ENCODE measurements around the gene ARHGAP8.

The ARHGAP8 gene

DNA sequence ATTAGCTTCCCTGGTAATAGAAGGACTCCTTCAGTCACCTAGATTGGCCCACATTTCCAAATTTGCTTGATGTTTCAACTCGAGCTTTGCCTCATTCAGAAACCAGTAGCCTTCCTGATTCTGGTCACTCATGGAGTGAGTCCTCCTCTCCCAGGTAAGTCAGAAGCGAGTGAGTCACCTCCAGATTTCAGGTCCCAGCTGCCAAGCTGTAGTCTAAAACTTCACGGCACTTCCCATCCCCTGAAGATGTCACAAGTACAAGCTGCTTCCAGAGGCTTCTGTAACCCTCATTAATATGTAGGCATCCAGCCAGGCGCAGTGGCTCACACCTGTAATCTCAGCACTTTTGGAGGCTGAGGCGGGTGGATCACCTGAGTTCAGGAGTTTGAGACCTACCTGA is 23.5 kb downstream of the ARHGAP8 start:
- no peaks in the 10 kb centered on the region for H3K27me3 ChIP-seq (ENCODE audit: control insufficient read depth in 3 of 3, insufficient read depth in 3 of 3, low read depth in 1 of 3, low read length in 3 of 3)
- no peak overlapping the region for H2AK5ac ChIP-seq (ENCODE audit: low read depth, low read length)
- no peaks in the 10 kb centered on the region for H3K36me3 ChIP-seq (replicated peaks in 1 of 2; ENCODE audit: control insufficient read depth in 2 of 2, insufficient read depth in 2 of 2, low read length in 2 of 2)
- H3K23ac ChIP-seq (ENCODE audit: low read depth, low read length, poor library complexity), result no peak overlapping the region
- H3K27ac ChIP-seq (replicated peaks; ENCODE audit: low read length), result no peak overlapping the region
- H3K4ac ChIP-seq (ENCODE audit: low read length), result no peak overlapping the region
- no peak overlapping the region for H4K91ac ChIP-seq (ENCODE audit: low read depth, low read length, poor library complexity)
- no peak overlapping the region for H2AFZ ChIP-seq (ENCODE audit: low read length)
- H2BK15ac ChIP-seq (ENCODE audit: low read length), result no peak overlapping the region
- no peaks in the 10 kb centered on the region for H3K79me1 ChIP-seq (ENCODE audit: low read depth, low read length)
- peaks cover 0 to 9% of the 10 kb centered on the region in 2 donors for H3K9me3 ChIP-seq (replicated peaks in 1 of 2; ENCODE audit: control insufficient read depth in 2 of 2, insufficient read depth in 1 of 2, low read depth in 1 of 2, low read length in 2 of 2)
- H2BK12ac ChIP-seq (ENCODE audit: low read length), result no peak overlapping the region
- no peak overlapping the region for H3K4me2 ChIP-seq (ENCODE audit: insufficient read depth, low read length, poor library complexity, severe bottlenecking)
- no peak overlapping the region for H3K4me3 ChIP-seq (ENCODE audit: low read length in 2 of 2)
- H4K8ac ChIP-seq (ENCODE audit: low read depth, low read length), result no peak overlapping the region
- H3K9ac ChIP-seq (ENCODE audit: low read depth, low read length, poor library complexity), result no peak overlapping the region
- H3K18ac ChIP-seq (ENCODE audit: low read length), result no peak overlapping the region
- H2BK5ac ChIP-seq (ENCODE audit: low read length), result no peak overlapping the region
- H3K4me1 ChIP-seq (ENCODE audit: control insufficient read depth in 2 of 2, insufficient read depth in 1 of 2, low read depth in 1 of 2, low read length in 2 of 2), result no peaks in the 10 kb centered on the region
- no peak for DNase-seq (ENCODE audit: low spot score)
- no peak overlapping the region for H2BK120ac ChIP-seq (ENCODE audit: low read depth, low read length)
- WGBS, 2 donors (ENCODE audit: extremely low coverage in 2 of 2, insufficient read length in 2 of 2, insufficient replicate concordance in 1 of 2), result no CpG with 5 or more reads among the region's 5 CpGs
- H3K14ac ChIP-seq (ENCODE audit: low read length), result no peak overlapping the region

DNA sequence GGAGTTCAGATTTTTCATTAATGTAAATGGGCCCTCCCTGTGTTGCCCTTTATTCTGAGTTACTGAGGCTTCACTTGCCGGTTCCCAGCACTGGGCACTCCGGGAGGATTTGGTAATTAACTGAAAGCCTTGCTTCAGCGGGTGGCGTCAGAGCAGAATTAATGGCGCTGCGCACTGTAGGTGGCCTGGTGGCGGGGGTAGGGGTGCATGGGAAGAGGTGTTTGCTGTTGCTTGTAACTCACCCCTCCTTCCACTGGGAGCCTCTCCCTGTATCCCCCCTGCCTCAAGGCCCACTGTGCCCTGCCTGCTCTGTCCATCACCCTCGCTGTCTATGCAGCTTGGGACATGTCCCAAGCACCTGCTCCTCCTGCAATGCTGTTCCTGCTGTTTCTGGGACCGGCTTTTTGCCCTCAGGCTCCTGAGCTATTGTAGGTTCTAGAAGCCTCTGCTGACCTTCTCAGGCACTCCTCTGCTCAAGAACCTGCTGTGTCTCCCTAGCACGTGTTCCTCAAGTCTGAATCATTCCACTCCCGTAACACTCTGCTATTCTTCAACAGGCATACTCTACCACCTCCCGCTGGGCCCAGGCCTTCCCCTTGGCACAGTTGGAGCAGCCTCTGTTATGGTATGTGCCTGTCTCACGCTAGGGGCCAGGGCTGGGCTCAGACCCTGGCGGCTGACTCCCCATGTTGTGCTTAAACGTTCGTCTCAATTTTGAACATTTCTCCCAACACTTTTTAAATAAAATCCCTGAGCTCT is 24.4 kb downstream of the ARHGAP8 start:
- H2AK5ac ChIP-seq (ENCODE audit: low read depth, low read length), result peak overlapping the region; percentile 8
- no peak overlapping the region for H4K8ac ChIP-seq (ENCODE audit: low read depth, low read length)
- WGBS, 2 donors (ENCODE audit: extremely low coverage in 2 of 2, insufficient read length in 2 of 2, insufficient replicate concordance in 1 of 2), result no CpG with 5 or more reads among the region's 16 CpGs
- H3K23ac ChIP-seq (ENCODE audit: low read depth, low read length, poor library complexity), result no peak overlapping the region
- H3K4ac ChIP-seq (ENCODE audit: low read length), result no peak overlapping the region
- H3K9me3 ChIP-seq (replicated peaks in 1 of 2; ENCODE audit: control insufficient read depth in 2 of 2, insufficient read depth in 1 of 2, low read depth in 1 of 2, low read length in 2 of 2), result peaks cover 0 to 9% of the 10 kb centered on the region in 2 donors
- H3K36me3 ChIP-seq (replicated peaks in 1 of 2; ENCODE audit: control insufficient read depth in 2 of 2, insufficient read depth in 2 of 2, low read length in 2 of 2), result no peaks in the 10 kb centered on the region
- no peaks in the 10 kb centered on the region for H3K79me1 ChIP-seq (ENCODE audit: low read depth, low read length)
- no peak overlapping the region for H3K4me2 ChIP-seq (ENCODE audit: insufficient read depth, low read length, poor library complexity, severe bottlenecking)
- peak overlapping the region; percentile 29 for H2BK5ac ChIP-seq (ENCODE audit: low read length)
- no peaks in the 10 kb centered on the region for H3K27me3 ChIP-seq (ENCODE audit: control insufficient read depth in 3 of 3, insufficient read depth in 3 of 3, low read depth in 1 of 3, low read length in 3 of 3)
- no peak overlapping the region for H2BK12ac ChIP-seq (ENCODE audit: low read length)
- peak overlapping the region; percentile 40 for H3K18ac ChIP-seq (ENCODE audit: low read length)
- no peak overlapping the region for H2AFZ ChIP-seq (ENCODE audit: low read length)
- H3K4me3 ChIP-seq (ENCODE audit: low read length in 2 of 2), result no peak overlapping the region
- no peak overlapping the region for H2BK15ac ChIP-seq (ENCODE audit: low read length)
- no peak overlapping the region for H3K27ac ChIP-seq (replicated peaks; ENCODE audit: low read length)
- H3K9ac ChIP-seq (ENCODE audit: low read depth, low read length, poor library complexity), result no peak overlapping the region
- H2BK120ac ChIP-seq (ENCODE audit: low read depth, low read length), result no peak overlapping the region
- H4K91ac ChIP-seq (ENCODE audit: low read depth, low read length, poor library complexity), result no peak overlapping the region
- no peaks in the 10 kb centered on the region for H3K4me1 ChIP-seq (ENCODE audit: control insufficient read depth in 2 of 2, insufficient read depth in 1 of 2, low read depth in 1 of 2, low read length in 2 of 2)
- DNase-seq (ENCODE audit: low spot score), result no peak
- H3K14ac ChIP-seq (ENCODE audit: low read length), result no peak overlapping the region

DNA sequence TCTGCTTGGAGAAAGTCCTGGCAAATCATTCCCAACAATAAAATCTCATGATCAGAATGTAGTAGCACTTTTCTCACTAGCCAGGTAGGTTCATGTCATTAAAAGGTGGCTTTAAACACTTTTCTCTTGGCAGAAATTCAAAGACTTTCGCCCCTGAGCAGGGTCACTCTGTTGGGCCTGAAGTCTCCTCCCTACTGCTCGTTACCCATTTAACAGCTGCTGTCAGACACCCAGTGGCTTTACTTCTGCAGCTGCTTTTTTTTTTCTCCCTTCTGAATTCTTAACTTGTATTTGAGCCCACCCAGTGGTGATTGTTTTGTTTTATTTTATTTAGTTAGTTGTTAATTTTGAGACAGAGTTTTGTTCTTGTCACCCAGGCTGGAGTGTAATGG is 25.0 kb downstream of the ARHGAP8 start:
- Histone ChIP-seq H4K91ac (ENCODE audit: low read depth, low read length, poor library complexity) (no peak overlapping the region), H2BK15ac (ENCODE audit: low read length) (no peak overlapping the region), H2AFZ (ENCODE audit: low read length) (no peak overlapping the region), H3K23ac (ENCODE audit: low read depth, low read length, poor library complexity) (no peak overlapping the region), H3K4ac (ENCODE audit: low read length) (no peak overlapping the region), H3K9ac (ENCODE audit: low read depth, low read length, poor library complexity) (no peak overlapping the region), H3K14ac (ENCODE audit: low read length) (no peak overlapping the region), H3K36me3 (replicated peaks in 1 of 2; ENCODE audit: control insufficient read depth in 2 of 2, insufficient read depth in 2 of 2, low read length in 2 of 2) (no peaks in the 10 kb centered on the region), H4K8ac (ENCODE audit: low read depth, low read length) (no peak overlapping the region), H3K4me3 (ENCODE audit: low read length in 2 of 2) (no peak overlapping the region), H3K27me3 (ENCODE audit: control insufficient read depth in 3 of 3, insufficient read depth in 3 of 3, low read depth in 1 of 3, low read length in 3 of 3) (no peaks in the 10 kb centered on the region), H2BK120ac (ENCODE audit: low read depth, low read length) (no peak overlapping the region), H3K4me2 (ENCODE audit: insufficient read depth, low read length, poor library complexity, severe bottlenecking) (no peak overlapping the region), H3K27ac (replicated peaks; ENCODE audit: low read length) (no peak overlapping the region), H3K4me1 (ENCODE audit: control insufficient read depth in 2 of 2, insufficient read depth in 1 of 2, low read depth in 1 of 2, low read length in 2 of 2) (no peaks in the 10 kb centered on the region), H3K79me1 (ENCODE audit: low read depth, low read length) (no peaks in the 10 kb centered on the region), H3K18ac (ENCODE audit: low read length) (no peak overlapping the region), H3K9me3 (replicated peaks in 1 of 2; ENCODE audit: control insufficient read depth in 2 of 2, insufficient read depth in 1 of 2, low read depth in 1 of 2, low read length in 2 of 2) (peaks cover 0 to 9% of the 10 kb centered on the region in 2 donors), H2BK5ac (ENCODE audit: low read length) (no peak overlapping the region), H2BK12ac (ENCODE audit: low read length) (no peak overlapping the region), H2AK5ac (ENCODE audit: low read depth, low read length) (no peak overlapping the region)
- WGBS, 2 donors (ENCODE audit: extremely low coverage in 2 of 2, insufficient read length in 2 of 2, insufficient replicate concordance in 1 of 2), result no CpG with 5 or more reads among the region's 2 CpGs
- no peak for DNase-seq (ENCODE audit: low spot score)

DNA sequence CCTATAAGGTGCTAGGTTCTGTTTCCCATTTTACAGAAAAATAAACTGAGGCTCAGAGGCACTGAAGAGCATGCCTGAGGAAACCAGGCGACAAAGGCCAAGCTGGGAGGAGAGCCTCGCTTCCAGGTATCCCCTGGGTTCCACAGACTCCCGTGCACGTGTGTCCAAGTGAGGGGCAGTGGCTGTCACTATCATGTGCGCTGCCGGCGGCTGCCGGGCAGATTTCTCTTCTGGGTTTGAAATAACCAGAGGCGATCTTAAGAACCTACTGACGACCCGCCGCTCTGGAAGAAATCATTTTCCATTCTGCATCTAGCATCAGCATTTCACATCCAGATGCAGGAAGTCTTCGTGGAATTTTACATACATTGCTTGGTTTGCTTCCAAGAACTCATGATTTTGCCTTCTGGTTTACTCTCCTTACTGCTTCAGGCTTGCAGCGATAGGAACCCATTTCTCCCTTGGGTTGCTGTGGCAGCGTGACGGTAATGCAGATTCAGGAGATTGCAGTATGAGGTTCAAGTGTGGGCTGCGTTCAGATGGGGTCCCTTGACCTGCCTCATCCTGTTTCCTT is 28.6 kb downstream of the ARHGAP8 start:
- Histone ChIP-seq H3K4me2 (ENCODE audit: insufficient read depth, low read length, poor library complexity, severe bottlenecking) (no peak overlapping the region), H3K4me1 (ENCODE audit: control insufficient read depth in 2 of 2, insufficient read depth in 1 of 2, low read depth in 1 of 2, low read length in 2 of 2) (no peaks in the 10 kb centered on the region), H3K36me3 (replicated peaks in 1 of 2; ENCODE audit: control insufficient read depth in 2 of 2, insufficient read depth in 2 of 2, low read length in 2 of 2) (no peaks in the 10 kb centered on the region), H2BK12ac (ENCODE audit: low read length) (no peak overlapping the region), H2AK5ac (ENCODE audit: low read depth, low read length) (no peak overlapping the region), H2AFZ (ENCODE audit: low read length) (no peak overlapping the region), H3K9ac (ENCODE audit: low read depth, low read length, poor library complexity) (no peak overlapping the region), H4K91ac (ENCODE audit: low read depth, low read length, poor library complexity) (no peak overlapping the region), H3K18ac (ENCODE audit: low read length) (no peak overlapping the region), H3K27me3 (ENCODE audit: control insufficient read depth in 3 of 3, insufficient read depth in 3 of 3, low read depth in 1 of 3, low read length in 3 of 3) (no peaks in the 10 kb centered on the region), H3K9me3 (replicated peaks in 1 of 2; ENCODE audit: control insufficient read depth in 2 of 2, insufficient read depth in 1 of 2, low read depth in 1 of 2, low read length in 2 of 2) (no peaks in the 10 kb centered on the region), H2BK5ac (ENCODE audit: low read length) (no peak overlapping the region), H2BK15ac (ENCODE audit: low read length) (peak overlapping the region; percentile 26), H3K23ac (ENCODE audit: low read depth, low read length, poor library complexity) (no peak overlapping the region), H3K14ac (ENCODE audit: low read length) (no peak overlapping the region), H3K27ac (replicated peaks; ENCODE audit: low read length) (no peak overlapping the region), H3K79me1 (ENCODE audit: low read depth, low read length) (no peaks in the 10 kb centered on the region), H2BK120ac (ENCODE audit: low read depth, low read length) (no peak overlapping the region), H3K4me3 (ENCODE audit: low read length in 2 of 2) (no peak overlapping the region), H4K8ac (ENCODE audit: low read depth, low read length) (no peak overlapping the region), H3K4ac (ENCODE audit: low read length) (no peak overlapping the region)
- no CpG with 5 or more reads among the region's 17 CpGs for WGBS, 2 donors (ENCODE audit: extremely low coverage in 2 of 2, insufficient read length in 2 of 2, insufficient replicate concordance in 1 of 2)
- DNase-seq (ENCODE audit: low spot score), result no peak

All from neuronal stem cell (in vitro differentiated cells).